BJ (cell line): ENCODE results near the gene WNT16. TPM values are rescaled to one million over a fixed set of nuclear protein-coding genes. Genes with fewer than 3 reads are reported as not detected.

Experiments used
- CTCF ChIA-PET: fragments of 350-600 bp; formaldehyde crosslinking; extraction: SDS; loops from one replicate; lab custom pipeline; 2021; ENCODE audit warnings: antibody characterized with exemption, inconsistent platforms; lab: Yijun Ruan, JAX
- POLR2A ChIA-PET: fragments of 300-600 bp; sonication (Branson Sonifier 250); formaldehyde crosslinking; extraction: SDS; loops from one replicate; lab custom pipeline; 2021; ENCODE audit warnings: antibody characterized with exemption; lab: Charles Lee
- DNase-seq: peaks from one replicate; pipeline ENCODE4 v3.0.0-alpha.2; 2011; ENCODE audit warnings: low read depth
- H3K27me3 ChIP-seq: 2 replicates; pipeline ENCODE4 v1.6.0; 2011; ENCODE audit warnings: low read length; ENCODE audit not compliant: control insufficient read depth, insufficient read depth
- H3K36me3 ChIP-seq: 2 replicates; pipeline ENCODE4 v1.5.1; 2011; ENCODE audit warnings: low read length; ENCODE audit not compliant: control insufficient read depth, insufficient read depth
- H3K4me3 ChIP-seq: 2 replicates; pipeline ENCODE4 v1.5.1; 2011; ENCODE audit warnings: low read depth, mild to moderate bottlenecking, control low read depth, low read length
- polyA plus RNA-seq: library from polyadenylated mRNA; depleted of rRNA; stranded (reverse); fragments of >200 nt; gene quantifications from 2 replicates; pipeline ENCODE4 v1.2.3, GENCODE V29; 2011; rRNA removed
- TF ChIP-seq, protein P1 (sequence below): IDR thresholded peaks from 2 replicates; pipeline ENCODE4 v1.5.1; 2011; ENCODE audit warnings: low read depth, mild to moderate bottlenecking, control low read depth, inconsistent platforms, low read length, moderate library complexity; ENCODE audit not compliant: insufficient read depth

The WNT16 gene
- polyA plus RNA-seq, 1 experiment = 0.02 TPM

DNA sequence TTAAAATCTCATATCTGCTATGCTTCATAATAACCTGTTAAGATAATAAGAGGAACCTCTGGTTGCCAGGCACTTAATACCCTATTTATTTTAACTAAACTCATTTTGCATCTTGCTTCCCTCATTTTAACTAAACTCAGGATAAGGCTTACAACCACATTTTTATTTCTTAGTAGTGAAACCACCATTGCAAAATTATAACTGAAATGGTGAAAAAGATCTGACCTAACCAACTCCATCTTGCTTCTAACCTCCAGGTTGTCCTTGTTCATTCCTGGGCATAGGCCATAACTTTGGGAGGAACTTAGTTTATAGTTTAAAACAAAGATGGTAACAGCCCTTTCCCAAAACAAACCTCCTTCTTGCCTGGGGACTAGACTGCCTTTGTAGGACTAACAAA, 61.3 kb downstream of the WNT16 start:
- H3K36me3 ChIP-seq = no peaks in the 10 kb centered on the region
- DNase-seq = no peak
- POLR2A ChIA-PET = no interaction called here
- CTCF ChIA-PET = interaction anchor here (3.2 kb wide), 1 partner anchor 11 kb away, joined by 8 read pairs; no protein-coding TSS in a partner anchor
- H3K27me3 ChIP-seq = no peaks in the 10 kb centered on the region
- H3K4me3 ChIP-seq = no peak overlapping the region
- TF ChIP-seq, protein P1, sequence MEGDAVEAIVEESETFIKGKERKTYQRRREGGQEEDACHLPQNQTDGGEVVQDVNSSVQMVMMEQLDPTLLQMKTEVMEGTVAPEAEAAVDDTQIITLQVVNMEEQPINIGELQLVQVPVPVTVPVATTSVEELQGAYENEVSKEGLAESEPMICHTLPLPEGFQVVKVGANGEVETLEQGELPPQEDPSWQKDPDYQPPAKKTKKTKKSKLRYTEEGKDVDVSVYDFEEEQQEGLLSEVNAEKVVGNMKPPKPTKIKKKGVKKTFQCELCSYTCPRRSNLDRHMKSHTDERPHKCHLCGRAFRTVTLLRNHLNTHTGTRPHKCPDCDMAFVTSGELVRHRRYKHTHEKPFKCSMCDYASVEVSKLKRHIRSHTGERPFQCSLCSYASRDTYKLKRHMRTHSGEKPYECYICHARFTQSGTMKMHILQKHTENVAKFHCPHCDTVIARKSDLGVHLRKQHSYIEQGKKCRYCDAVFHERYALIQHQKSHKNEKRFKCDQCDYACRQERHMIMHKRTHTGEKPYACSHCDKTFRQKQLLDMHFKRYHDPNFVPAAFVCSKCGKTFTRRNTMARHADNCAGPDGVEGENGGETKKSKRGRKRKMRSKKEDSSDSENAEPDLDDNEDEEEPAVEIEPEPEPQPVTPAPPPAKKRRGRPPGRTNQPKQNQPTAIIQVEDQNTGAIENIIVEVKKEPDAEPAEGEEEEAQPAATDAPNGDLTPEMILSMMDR = no peak

DNA sequence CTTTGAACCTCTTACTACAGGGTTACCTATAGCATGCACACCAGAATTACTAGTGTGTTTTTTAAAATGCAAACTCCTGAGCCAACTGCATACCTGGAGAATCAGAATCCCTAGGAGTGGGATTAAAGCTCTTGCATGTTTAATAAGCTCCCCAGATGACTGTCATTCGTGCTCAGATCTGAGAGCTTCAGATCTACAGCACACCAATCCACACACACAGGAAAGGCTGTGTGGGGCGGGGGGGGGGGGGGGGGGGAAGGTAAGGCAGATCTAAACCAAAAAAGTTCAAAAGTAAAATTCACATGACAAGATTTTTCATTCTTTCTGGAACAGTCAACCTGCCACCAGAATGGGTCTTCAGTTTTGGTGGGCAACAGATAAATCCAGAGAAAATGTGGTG, 61.8 kb downstream of the WNT16 start:
- no peak for DNase-seq
- ChIA-PET POLR2A (no interaction called here), CTCF (no interaction called here)
- Histone ChIP-seq H3K27me3 (no peaks in the 10 kb centered on the region), H3K4me3 (no peak overlapping the region), H3K36me3 (no peaks in the 10 kb centered on the region)
- TF ChIP-seq, protein P1 = no peak

Other genes with a start within 250 kb of the WNT16 start
- 13.1 and 32.0 TPM in 2 replicates for gene FAM3C, start 67.3 kb downstream of the WNT16 start, polyA plus RNA-seq